Caco-2 (cell line): ENCODE measurements around the gene CR1. TPM values are rescaled to one million over a fixed set of nuclear protein-coding genes. Genes with fewer than 3 reads are reported as not detected.

ENCODE experiments used
- BruUV-seq: library from RNA; stranded (reverse); fragments of 400-500 nt; replicated peaks from 2 replicates; lab custom pipeline; 2021; lab: Mats Ljungman, UMichigan
- CTCF ChIA-PET: fragments of 300-600 bp; sonication (Branson Sonifier 250); formaldehyde crosslinking; loops from one replicate; lab custom pipeline; 2022; ENCODE audit warnings: antibody characterized with exemption; lab: Charles Lee
- POLR2A ChIA-PET: fragments of 300-600 bp; sonication (Branson Sonifier 250); formaldehyde crosslinking; loops from one replicate; lab custom pipeline; 2022; ENCODE audit warnings: antibody characterized with exemption; lab: Charles Lee
- DNase-seq, 2 experiments: peaks; one replicate each; pipeline versions ENCODE4 v3.0.0 to v3.0.0-alpha.2; 2020 to 2022
- H3K27me3 ChIP-seq: replicated peaks from 2 replicates; pipeline ENCODE4 v1.6.0; 2011; ENCODE audit warnings: low read length; ENCODE audit not compliant: control insufficient read depth, insufficient read depth
- H3K36me3 ChIP-seq: 2 replicates; pipeline ENCODE4 v1.5.1; 2011; ENCODE audit warnings: low read length; ENCODE audit not compliant: control insufficient read depth, insufficient read depth
- H3K4me1 ChIP-seq: fragments of 250-450 bp; sonication (Bioruptor Pico); 2 replicates; pipeline ENCODE4 v1.5.1; 2020; ENCODE audit warnings: mild to moderate bottlenecking
- H3K4me3 ChIP-seq: 2 replicates; pipeline ENCODE4 v1.5.1; 2011; ENCODE audit warnings: low read depth, mild to moderate bottlenecking, control low read depth, low read length
- H3K9me3 ChIP-seq: fragments of 250-450 bp; sonication (Bioruptor Pico); 2 replicates; pipeline ENCODE4 v1.5.1; 2020; ENCODE audit warnings: mild to moderate bottlenecking, moderate library complexity
- H3K27ac Mint-ChIP-seq: one replicate; pipeline ENCODE4 v1.8.0; 2022; ENCODE audit warnings: mixed read lengths; ENCODE audit not compliant: unreplicated experiment
- H3K27me3 Mint-ChIP-seq: one replicate; pipeline ENCODE4 v1.8.0; 2022; ENCODE audit warnings: mixed read lengths; ENCODE audit not compliant: insufficient read depth, unreplicated experiment
- H3K36me3 Mint-ChIP-seq: one replicate; pipeline ENCODE4 v1.8.0; 2022; ENCODE audit warnings: mild to moderate bottlenecking, mixed read lengths; ENCODE audit not compliant: insufficient read depth, unreplicated experiment
- H3K4me1 Mint-ChIP-seq: one replicate; pipeline ENCODE4 v1.8.0; 2022; ENCODE audit warnings: low read depth, mixed read lengths; ENCODE audit not compliant: unreplicated experiment
- H3K4me3 Mint-ChIP-seq: one replicate; pipeline ENCODE4 v1.8.0; 2022; ENCODE audit warnings: mild to moderate bottlenecking, moderate library complexity, mixed read lengths; ENCODE audit not compliant: unreplicated experiment
- H3K9me3 Mint-ChIP-seq: one replicate; pipeline ENCODE4 v1.8.0; 2022; ENCODE audit warnings: mixed read lengths; ENCODE audit not compliant: unreplicated experiment
- intact Hi-C: fragments of 100-400 bp; cut with micrococcal nuclease; formaldehyde crosslinking; loops from one replicate; pipeline ENCODE4 v1.10.0; 2022; ENCODE audit not compliant: unreplicated experiment
- total RNA-seq: library from RNA; stranded (reverse); gene quantifications from 2 replicates; pipeline ENCODE4 v1.2.3, GENCODE V29; 2022
- TF ChIP-seq, protein P1 (sequence below), 2 experiments: fragments of 200-600 bp in 1 of 2; IDR thresholded peaks; 1 replicate in 1 of 2; 2 replicates in 1 of 2; pipeline versions ENCODE4 v1.5.1 to v1.8.0; 2011 to 2022; ENCODE audit warnings: antibody characterized with exemption in 1 of 2, control low read depth in 1 of 2, inconsistent platforms in 1 of 2, low read depth in 1 of 2, low read length in 1 of 2, mild to moderate bottlenecking in 1 of 2, moderate library complexity in 1 of 2; ENCODE audit not compliant: insufficient read depth in 1 of 2, severe bottlenecking in 1 of 2, unreplicated experiment in 1 of 2

Gene CR1
- total RNA-seq, 1 experiment from 2014 or later: not detected

DNA sequence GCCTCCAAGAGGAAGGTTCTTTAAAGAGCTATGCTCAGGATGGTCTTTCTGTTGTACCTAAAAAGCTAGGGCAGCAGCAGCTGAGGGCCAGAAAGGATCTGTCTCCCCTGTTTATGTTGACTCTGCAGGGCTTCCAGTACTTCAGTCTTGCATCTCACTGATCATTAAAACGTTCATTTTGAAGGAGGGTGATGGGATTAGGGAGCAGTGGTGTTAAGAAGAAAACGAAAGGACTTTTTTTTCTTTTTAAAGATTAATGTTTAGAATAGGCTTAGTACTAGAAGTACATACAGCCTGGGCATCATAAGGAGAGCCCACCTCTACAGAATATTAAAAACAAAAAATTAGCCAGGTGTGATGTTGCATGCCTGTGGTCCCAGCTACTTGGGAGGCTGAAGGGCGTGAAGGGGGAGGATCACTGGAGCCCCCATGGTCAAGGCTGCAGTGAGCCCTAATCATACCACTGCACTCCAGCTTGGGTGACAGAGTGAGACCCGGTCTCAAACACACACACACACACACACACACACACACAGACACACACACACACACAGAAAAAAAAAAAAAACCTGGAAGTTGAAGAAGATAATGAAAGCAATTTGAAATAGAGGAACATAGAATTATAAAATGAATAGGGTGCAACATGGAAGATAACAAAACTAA, 151.8 kb downstream of the CR1 start:
- POLR2A ChIA-PET: no interaction called here
- no peaks in the 10 kb centered on the region for H3K27me3 ChIP-seq
- no peaks in the 10 kb centered on the region for H3K9me3 ChIP-seq
- H3K9me3 Mint-ChIP-seq: no peaks in the 10 kb centered on the region
- intact Hi-C loops: no loop called here
- CTCF ChIA-PET: no interaction called here
- H3K4me1 ChIP-seq: no peaks in the 10 kb centered on the region
- no TSS peak for BruUV-seq
- H3K4me3 ChIP-seq: no peak overlapping the region
- TF ChIP-seq, protein P1, sequence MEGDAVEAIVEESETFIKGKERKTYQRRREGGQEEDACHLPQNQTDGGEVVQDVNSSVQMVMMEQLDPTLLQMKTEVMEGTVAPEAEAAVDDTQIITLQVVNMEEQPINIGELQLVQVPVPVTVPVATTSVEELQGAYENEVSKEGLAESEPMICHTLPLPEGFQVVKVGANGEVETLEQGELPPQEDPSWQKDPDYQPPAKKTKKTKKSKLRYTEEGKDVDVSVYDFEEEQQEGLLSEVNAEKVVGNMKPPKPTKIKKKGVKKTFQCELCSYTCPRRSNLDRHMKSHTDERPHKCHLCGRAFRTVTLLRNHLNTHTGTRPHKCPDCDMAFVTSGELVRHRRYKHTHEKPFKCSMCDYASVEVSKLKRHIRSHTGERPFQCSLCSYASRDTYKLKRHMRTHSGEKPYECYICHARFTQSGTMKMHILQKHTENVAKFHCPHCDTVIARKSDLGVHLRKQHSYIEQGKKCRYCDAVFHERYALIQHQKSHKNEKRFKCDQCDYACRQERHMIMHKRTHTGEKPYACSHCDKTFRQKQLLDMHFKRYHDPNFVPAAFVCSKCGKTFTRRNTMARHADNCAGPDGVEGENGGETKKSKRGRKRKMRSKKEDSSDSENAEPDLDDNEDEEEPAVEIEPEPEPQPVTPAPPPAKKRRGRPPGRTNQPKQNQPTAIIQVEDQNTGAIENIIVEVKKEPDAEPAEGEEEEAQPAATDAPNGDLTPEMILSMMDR (IDR thresholded peaks at IDR 0.05; ENCODE audit: insufficient read depth in 1 of 2, low read depth in 1 of 2, low read length in 1 of 2, severe bottlenecking in 1 of 2, unreplicated experiment in 1 of 2): no peak
- H3K27me3 Mint-ChIP-seq: no peaks in the 10 kb centered on the region
- no peak overlapping the region for H3K4me3 Mint-ChIP-seq
- H3K36me3 ChIP-seq: no peaks in the 10 kb centered on the region
- no peak for DNase-seq
- no peaks in the 10 kb centered on the region for H3K4me1 Mint-ChIP-seq
- no peak overlapping the region for H3K27ac Mint-ChIP-seq
- H3K36me3 Mint-ChIP-seq: no peaks in the 10 kb centered on the region

DNA sequence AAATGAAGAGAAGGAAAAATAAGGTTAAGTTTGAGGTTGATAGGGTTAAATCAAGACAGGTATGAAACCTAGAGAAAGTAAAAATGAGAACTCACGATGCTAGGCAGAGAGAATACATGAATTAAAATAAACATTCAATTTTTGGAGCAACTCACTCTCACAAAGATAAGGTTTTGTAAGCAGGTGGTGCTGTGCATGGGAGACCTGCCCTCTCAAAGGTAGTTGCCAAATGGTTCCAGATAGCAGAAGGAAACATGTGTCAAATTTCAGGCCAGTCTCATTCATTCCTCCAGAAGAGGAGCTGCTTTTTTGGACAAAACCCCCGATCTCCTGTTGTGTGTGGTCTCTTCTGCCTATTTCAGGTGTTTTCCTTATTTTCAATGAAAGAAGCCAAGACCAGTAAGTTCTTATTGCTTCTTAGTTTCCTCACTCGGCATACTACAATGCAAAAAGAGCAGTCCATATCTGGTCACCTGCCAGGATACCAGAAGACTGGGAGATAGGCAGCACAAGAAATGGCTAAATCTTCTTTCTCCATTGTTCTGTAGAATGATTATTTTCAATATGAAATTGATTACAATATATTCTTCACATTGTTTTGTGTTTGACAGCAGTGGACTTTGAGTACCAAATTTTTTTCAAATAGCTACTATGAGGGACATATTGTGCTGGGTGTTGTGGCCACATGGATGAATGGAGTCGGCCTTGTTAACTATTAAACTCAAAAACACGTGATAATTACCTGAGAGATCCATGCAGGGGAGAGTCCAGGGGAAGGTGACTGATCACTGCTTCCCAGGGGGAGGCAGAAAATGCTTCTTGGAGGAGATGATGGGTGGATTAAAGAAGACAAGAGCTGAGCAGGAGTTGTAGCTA, 152.6 kb downstream of the CR1 start:
- Mint-ChIP-seq H3K27me3 (no peaks in the 10 kb centered on the region), H3K27ac (no peak overlapping the region), H3K9me3 (no peaks in the 10 kb centered on the region), H3K36me3 (no peaks in the 10 kb centered on the region), H3K4me3 (no peak overlapping the region), H3K4me1 (no peaks in the 10 kb centered on the region)
- DNase-seq: no peak
- intact Hi-C loops: no loop called here
- Histone ChIP-seq H3K9me3 (no peaks in the 10 kb centered on the region), H3K27me3 (no peaks in the 10 kb centered on the region), H3K36me3 (no peaks in the 10 kb centered on the region), H3K4me1 (no peaks in the 10 kb centered on the region), H3K4me3 (no peak overlapping the region)
- BruUV-seq: no TSS peak
- POLR2A ChIA-PET: no interaction called here
- TF ChIP-seq, protein P1 (IDR thresholded peaks at IDR 0.05; ENCODE audit: insufficient read depth in 1 of 2, low read depth in 1 of 2, low read length in 1 of 2, severe bottlenecking in 1 of 2, unreplicated experiment in 1 of 2): no peak
- CTCF ChIA-PET: interaction anchor here (1.0 kb wide), 1 partner anchor 28 kb away, joined by 4 read pairs; no protein-coding TSS in a partner anchor

DNA sequence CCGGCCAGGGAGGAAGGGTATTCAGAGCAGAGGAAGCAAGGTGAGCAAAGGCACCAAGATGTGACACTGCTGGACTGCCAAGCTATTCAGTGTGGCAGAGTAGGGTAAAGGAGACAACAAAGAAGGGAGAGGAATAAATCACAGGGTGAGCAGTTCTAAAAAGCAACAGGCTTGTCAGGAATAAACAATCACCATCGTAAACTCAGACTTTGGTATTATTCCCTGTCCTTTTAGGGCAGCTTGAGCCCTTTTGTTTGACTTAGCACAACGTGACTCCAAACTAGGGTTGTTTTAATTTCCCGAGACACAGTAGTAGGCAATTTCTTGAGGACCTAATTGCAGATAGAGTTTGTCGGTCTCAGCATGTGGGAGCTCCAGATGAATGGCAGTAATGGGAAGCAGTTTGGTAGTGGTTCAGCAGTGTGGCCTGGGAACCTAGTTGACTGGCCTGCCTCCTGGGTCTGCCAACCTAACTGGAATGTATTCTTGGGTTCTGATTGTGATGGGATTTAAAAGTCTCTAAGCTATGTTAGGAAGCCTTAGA, 153.3 kb downstream of the CR1 start:
- Mint-ChIP-seq H3K27ac (no peak overlapping the region), H3K4me1 (no peaks in the 10 kb centered on the region), H3K4me3 (no peak overlapping the region), H3K9me3 (no peaks in the 10 kb centered on the region), H3K27me3 (no peaks in the 10 kb centered on the region), H3K36me3 (no peaks in the 10 kb centered on the region)
- no peak overlapping the region for H3K4me3 ChIP-seq
- no TSS peak for BruUV-seq
- H3K4me1 ChIP-seq: no peaks in the 10 kb centered on the region
- TF ChIP-seq, protein P1 (IDR thresholded peaks at IDR 0.05; ENCODE audit: insufficient read depth in 1 of 2, low read depth in 1 of 2, low read length in 1 of 2, severe bottlenecking in 1 of 2, unreplicated experiment in 1 of 2): no peak
- H3K27me3 ChIP-seq: no peaks in the 10 kb centered on the region
- intact Hi-C loops: no loop called here
- DNase-seq: no peak
- no peaks in the 10 kb centered on the region for H3K9me3 ChIP-seq
- H3K36me3 ChIP-seq: no peaks in the 10 kb centered on the region
- ChIA-PET POLR2A (no interaction called here), CTCF (interaction anchor here (1.0 kb wide), 1 partner anchor 29 kb away, joined by 4 read pairs; no protein-coding TSS in a partner anchor)
